Brain microvascular endothelial cell (primary cell): ENCODE data around the gene PPP1CB.
"Not testable (repeated sequence)": the region's sequence is repeated elsewhere in the genome, so short reads cannot be mapped to it uniquely, and the experiment has no call there.

Experiments
- DNase-seq: peaks from one replicate; pipeline ENCODE4 v3.0.0-alpha.2; 2020
- H3K27ac ChIP-seq: fragments of 250-450 bp; sonication (Bioruptor Pico); 2 replicates; pipeline ENCODE4 v1.5.1; 2020; ENCODE audit warnings: mild to moderate bottlenecking, moderate library complexity
- H3K27me3 ChIP-seq: fragments of 250-450 bp; sonication (Bioruptor Pico); replicated peaks from 2 replicates; pipeline ENCODE4 v1.5.1; 2020; ENCODE audit warnings: mild to moderate bottlenecking
- H3K36me3 ChIP-seq: fragments of 250-450 bp; sonication (Bioruptor Pico); replicated peaks from 2 replicates; pipeline ENCODE4 v1.5.1; 2020; ENCODE audit warnings: mild to moderate bottlenecking
- H3K4me3 ChIP-seq: 2 replicates; pipeline ENCODE4 v1.5.1; 2011; ENCODE audit warnings: low read depth, mild to moderate bottlenecking, control low read depth, low read length, moderate library complexity
- in situ Hi-C: cut with HindIII; loops from 2 replicates; pipeline ENCODE4 v1.10.0; 2017; ENCODE audit warnings: low sequenced_read_pairs, low pct_ligation_motif_present
- TF ChIP-seq, protein P1 (sequence below): IDR thresholded peaks from 2 replicates; pipeline ENCODE4 v1.5.1; 2011; ENCODE audit warnings: low read depth, mild to moderate bottlenecking, moderate library complexity, low read length, control low read depth, inconsistent platforms; ENCODE audit errors: missing control alignments

The PPP1CB gene

DNA sequence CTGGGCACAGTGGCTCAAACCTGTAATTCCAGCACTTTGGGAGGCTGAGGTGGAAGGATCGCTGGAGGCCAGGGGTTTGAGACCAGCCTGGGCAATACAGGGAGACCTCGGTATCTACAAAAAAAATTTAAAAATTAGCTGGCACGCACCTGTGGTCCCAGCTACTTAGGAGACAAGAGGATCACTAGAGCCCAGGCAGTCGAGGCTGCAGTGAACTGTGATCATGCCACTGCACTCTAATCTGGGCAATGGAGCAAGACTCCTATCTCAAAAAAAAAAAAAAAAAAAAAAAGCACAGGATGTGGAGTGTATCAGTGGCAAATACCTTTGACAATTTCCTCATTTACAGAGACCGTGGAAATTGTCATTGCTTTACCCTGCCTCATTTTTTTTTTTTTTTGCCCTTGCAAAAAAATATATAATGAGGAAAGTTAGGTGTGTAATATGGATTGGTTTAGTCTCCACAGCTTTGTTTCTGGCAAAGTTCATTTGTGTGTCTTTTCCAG, 20.9 kb upstream of the PPP1CB start:
- H3K36me3 ChIP-seq: no peaks in the 10 kb centered on the region
- in situ Hi-C loops: no loop called here
- TF ChIP-seq, protein P1, sequence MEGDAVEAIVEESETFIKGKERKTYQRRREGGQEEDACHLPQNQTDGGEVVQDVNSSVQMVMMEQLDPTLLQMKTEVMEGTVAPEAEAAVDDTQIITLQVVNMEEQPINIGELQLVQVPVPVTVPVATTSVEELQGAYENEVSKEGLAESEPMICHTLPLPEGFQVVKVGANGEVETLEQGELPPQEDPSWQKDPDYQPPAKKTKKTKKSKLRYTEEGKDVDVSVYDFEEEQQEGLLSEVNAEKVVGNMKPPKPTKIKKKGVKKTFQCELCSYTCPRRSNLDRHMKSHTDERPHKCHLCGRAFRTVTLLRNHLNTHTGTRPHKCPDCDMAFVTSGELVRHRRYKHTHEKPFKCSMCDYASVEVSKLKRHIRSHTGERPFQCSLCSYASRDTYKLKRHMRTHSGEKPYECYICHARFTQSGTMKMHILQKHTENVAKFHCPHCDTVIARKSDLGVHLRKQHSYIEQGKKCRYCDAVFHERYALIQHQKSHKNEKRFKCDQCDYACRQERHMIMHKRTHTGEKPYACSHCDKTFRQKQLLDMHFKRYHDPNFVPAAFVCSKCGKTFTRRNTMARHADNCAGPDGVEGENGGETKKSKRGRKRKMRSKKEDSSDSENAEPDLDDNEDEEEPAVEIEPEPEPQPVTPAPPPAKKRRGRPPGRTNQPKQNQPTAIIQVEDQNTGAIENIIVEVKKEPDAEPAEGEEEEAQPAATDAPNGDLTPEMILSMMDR: no peak
- no peaks in the 10 kb centered on the region for H3K27me3 ChIP-seq
- no peak overlapping the region for H3K4me3 ChIP-seq
- H3K27ac ChIP-seq: no peak overlapping the region
- no peak for DNase-seq

DNA sequence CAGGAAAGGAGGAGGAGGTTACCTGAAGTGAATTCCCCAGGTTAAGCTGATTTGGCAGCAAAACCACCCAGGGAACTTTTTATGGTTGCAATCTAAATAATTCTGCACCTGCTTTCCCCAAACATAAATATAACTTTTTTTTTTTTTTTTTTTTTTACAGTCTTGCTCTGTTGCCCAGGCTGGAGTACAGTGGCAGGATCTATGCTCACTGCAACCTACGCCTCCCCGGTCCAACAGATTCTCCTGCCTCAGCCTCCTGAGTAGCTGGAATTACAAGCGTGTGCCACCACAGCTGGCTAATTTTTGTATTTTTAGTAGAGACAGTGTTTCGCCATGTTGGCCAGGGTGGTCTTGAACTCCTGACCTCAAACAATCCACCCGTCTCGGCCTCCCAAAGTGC, 16.1 kb upstream of the PPP1CB start:
- in situ Hi-C loops: no loop called here
- no peak for DNase-seq
- no peak overlapping the region for H3K4me3 ChIP-seq
- no peak overlapping the region for H3K27ac ChIP-seq
- H3K36me3 ChIP-seq: no peaks in the 10 kb centered on the region
- H3K27me3 ChIP-seq: no peaks in the 10 kb centered on the region
- TF ChIP-seq, protein P1: no peak

DNA sequence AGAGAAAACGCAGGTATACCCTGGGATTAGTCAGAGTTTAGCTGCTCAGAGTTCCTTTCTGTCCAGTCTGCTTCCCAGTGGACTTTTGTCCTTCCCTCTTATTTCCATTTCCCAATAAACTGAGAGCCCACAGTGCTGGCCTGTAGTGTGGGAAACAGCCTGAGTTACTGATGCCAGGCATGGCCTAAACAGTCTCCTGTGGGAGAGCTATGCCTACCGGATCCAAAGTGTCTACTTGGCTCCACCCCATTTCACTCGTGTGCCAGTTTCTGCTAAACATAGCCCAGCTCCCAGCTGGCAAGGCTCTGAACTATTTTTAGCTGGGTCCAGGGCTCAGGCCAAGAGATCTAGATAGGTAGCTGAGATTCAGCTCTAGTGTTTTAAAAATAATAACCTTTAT, 15.6 kb upstream of the PPP1CB start:
- Histone ChIP-seq H3K27me3 (no peaks in the 10 kb centered on the region), H3K4me3 (no peak overlapping the region), H3K36me3 (no peaks in the 10 kb centered on the region), H3K27ac (no peak overlapping the region)
- TF ChIP-seq, protein P1: no peak
- no peak for DNase-seq
- in situ Hi-C loops: no loop called here

DNA sequence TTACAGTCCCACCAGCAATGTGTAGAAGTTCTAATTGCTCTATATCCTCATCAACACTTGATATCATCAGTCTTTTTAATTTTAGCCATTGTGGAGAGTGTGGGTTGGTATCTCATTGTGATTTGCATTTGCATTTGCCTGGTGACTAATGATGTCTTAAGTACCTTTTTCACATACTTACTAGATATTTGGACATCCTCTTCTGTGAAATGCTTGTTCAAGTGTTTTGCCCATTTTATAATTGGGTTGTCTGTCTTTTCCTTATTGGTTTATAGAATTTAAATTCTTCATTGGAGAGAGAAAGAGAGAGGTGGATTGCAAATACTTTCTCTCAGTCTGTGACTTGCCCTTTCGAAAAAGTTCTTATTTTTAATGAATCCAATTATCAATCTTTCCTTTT, 14.0 kb upstream of the PPP1CB start:
- no peaks in the 10 kb centered on the region for H3K36me3 ChIP-seq

DNA sequence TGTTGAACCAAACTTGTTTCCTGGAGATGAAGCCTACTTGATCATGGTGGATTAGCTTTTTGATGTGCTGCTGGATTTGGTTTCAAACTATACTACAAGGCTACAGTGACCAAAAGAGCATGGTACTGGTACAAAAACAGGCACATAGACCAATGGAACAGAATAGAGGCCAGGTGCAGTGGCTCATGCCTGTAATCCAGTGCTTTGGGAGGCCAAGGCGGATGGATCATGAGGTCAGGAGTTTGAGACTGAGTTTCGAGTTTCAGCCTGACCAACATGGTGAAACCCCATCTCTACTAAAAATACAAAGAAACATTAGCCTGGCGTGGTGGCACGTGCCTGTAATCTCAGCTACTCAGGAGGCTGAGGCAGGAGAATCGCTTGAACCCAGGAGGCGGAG, 9.0 kb upstream of the PPP1CB start:
- in situ Hi-C loops, H3K27me3 ChIP-seq, H3K4me3 ChIP-seq, DNase-seq, H3K27ac ChIP-seq, H3K36me3 ChIP-seq: not testable (repeated sequence)

More for the DNA sequence above, 14.0 kb upstream of the PPP1CB start:
- no peak for DNase-seq
- TF ChIP-seq, protein P1: no peak
- H3K27ac ChIP-seq: no peak overlapping the region
- no peak overlapping the region for H3K4me3 ChIP-seq
- H3K27me3 ChIP-seq: no peaks in the 10 kb centered on the region
- in situ Hi-C loops: no loop called here

DNA sequence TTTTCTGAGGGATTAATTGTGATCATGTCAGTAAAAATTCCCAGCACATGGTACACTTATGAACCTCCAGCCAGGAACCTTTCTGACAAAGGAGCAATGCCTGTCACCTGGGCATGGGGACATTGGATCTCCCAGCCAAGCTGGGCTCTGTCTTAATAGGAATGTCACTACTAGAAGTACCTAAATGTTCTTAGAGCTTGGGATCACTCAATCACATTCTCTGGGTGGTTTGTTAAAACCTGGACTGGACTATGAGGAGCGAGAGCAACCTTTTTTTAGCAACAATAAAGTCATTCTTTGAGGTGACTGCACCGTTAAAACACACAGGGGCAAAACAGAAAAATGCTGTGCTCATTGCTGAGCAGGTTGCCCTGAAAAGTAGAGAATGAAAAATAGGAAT, 6.4 kb upstream of the PPP1CB start:
- in situ Hi-C loops: no loop called here
- TF ChIP-seq, protein P1: no peak
- no peak for DNase-seq

More for the DNA sequence above, 6.4 kb upstream of the PPP1CB start:
- H3K27me3 ChIP-seq: no peaks in the 10 kb centered on the region
- H3K27ac ChIP-seq: no peak overlapping the region
- no peaks in the 10 kb centered on the region for H3K36me3 ChIP-seq
- H3K4me3 ChIP-seq: no peak overlapping the region
